OCI-LY7 (cell line): ENCODE measurements around the gene LRCOL1. TPM values are rescaled to one million over a fixed set of nuclear protein-coding genes. Genes with fewer than 3 reads are reported as not detected.

ENCODE experiments used
- BruUV-seq: library from RNA; stranded (reverse); fragments of 400-500 nt; replicated peaks from 2 replicates; lab custom pipeline; 2021; lab: Mats Ljungman, UMichigan
- CTCF ChIA-PET: fragments of 300-600 bp; sonication (Branson Sonifier 250); formaldehyde crosslinking; loops from one replicate; lab custom pipeline; 2022; ENCODE audit warnings: antibody characterized with exemption; ENCODE audit not compliant: unreplicated experiment; lab: Charles Lee
- POLR2A ChIA-PET: fragments of 300-600 bp; sonication (Branson Sonifier 250); formaldehyde crosslinking; loops from one replicate; lab custom pipeline; 2022; ENCODE audit warnings: antibody characterized with exemption; lab: Charles Lee
- DNase-seq: peaks from one replicate; pipeline ENCODE4 v3.0.0-alpha.2; 2015; ENCODE audit warnings: low spot score
- H2AFZ ChIP-seq: fragments of 200-600 bp; sonication (generic), shearing (Covaris generic); 2 replicates; pipeline ENCODE4 v1.6.1; 2014; ENCODE audit warnings: mild to moderate bottlenecking, antibody characterized with exemption, low read length, moderate library complexity
- H3K27ac ChIP-seq: fragments of 200-600 bp; sonication (generic); 2 replicates; pipeline ENCODE4 v1.5.1; 2014; ENCODE audit warnings: mixed run types, low read depth, mild to moderate bottlenecking, moderate library complexity, low read length, inconsistent platforms; ENCODE audit not compliant: poor library complexity, severe bottlenecking
- H3K36me3 ChIP-seq: fragments of 200-600 bp; sonication (generic); 2 replicates; pipeline ENCODE4 v1.6.1; 2014; ENCODE audit warnings: mild to moderate bottlenecking, antibody characterized with exemption, low read length, moderate library complexity, mixed read lengths; ENCODE audit not compliant: insufficient read depth
- H3K4me1 ChIP-seq: fragments of 200-600 bp; sonication (generic); 2 replicates; pipeline ENCODE4 v1.5.1; 2014; ENCODE audit warnings: mild to moderate bottlenecking, low read length; ENCODE audit not compliant: insufficient read depth, poor library complexity, severe bottlenecking
- H3K4me2 ChIP-seq: fragments of 200-600 bp; sonication (generic); 2 replicates; pipeline ENCODE4 v1.6.1; 2014; ENCODE audit warnings: mild to moderate bottlenecking, low read length
- H3K4me3 ChIP-seq: fragments of 200-600 bp; sonication (generic); 2 replicates; pipeline ENCODE4 v1.5.1; 2014; ENCODE audit warnings: mild to moderate bottlenecking, low read depth, low read length; ENCODE audit not compliant: poor library complexity, severe bottlenecking
- H3K79me2 ChIP-seq: fragments of 200-600 bp; sonication (generic); 2 replicates; pipeline ENCODE4 v1.6.1; 2016; ENCODE audit warnings: low read depth, mild to moderate bottlenecking, low read length, moderate library complexity, mixed read lengths; ENCODE audit not compliant: insufficient read depth
- H3K9me2 ChIP-seq: fragments of 200-600 bp; sonication (generic); 2 replicates; pipeline ENCODE4 v1.6.1; 2016; ENCODE audit warnings: mild to moderate bottlenecking, low read length, mixed read lengths; ENCODE audit not compliant: insufficient read depth
- H3K9me3 ChIP-seq: fragments of 200-600 bp; sonication (generic); 2 replicates; pipeline ENCODE4 v1.6.1; 2014; ENCODE audit warnings: mild to moderate bottlenecking, mixed run types, low read length, mixed read lengths
- H4K20me1 ChIP-seq: fragments of 200-600 bp; sonication (generic); 2 replicates; pipeline ENCODE4 v1.6.1; 2014; ENCODE audit warnings: mild to moderate bottlenecking, antibody characterized with exemption, low read length, moderate library complexity, mixed read lengths; ENCODE audit not compliant: insufficient read depth
- EZH2phosphoT487 ChIP-seq: fragments of 200-600 bp; sonication (generic); IDR thresholded peaks from 2 replicates; pipeline ENCODE4 v1.6.1; 2018; ENCODE audit warnings: low read depth, borderline replicate concordance, mild to moderate bottlenecking, mixed run types, antibody characterized with exemption, low read length, moderate library complexity, mixed read lengths
- intact Hi-C: fragments of 100-400 bp; cut with micrococcal nuclease; formaldehyde crosslinking; loops from one replicate; pipeline ENCODE4 v1.10.0; 2022; ENCODE audit not compliant: unreplicated experiment
- total RNA-seq, 2 experiments: library from RNA; depleted of rRNA in 1 of 2; stranded (reverse); fragments of >200 nt in 1 of 2; shearing (Covaris generic) in 1 of 2; gene quantifications; 2 replicates each; pipeline ENCODE4 v1.2.3, GENCODE V29; 2014 to 2022
- TF ChIP-seq, protein P1 (sequence below): fragments of 200-600 bp; sonication (generic); conservative IDR thresholded peaks from 2 replicates; pipeline ENCODE4 v1.5.1; 2014; ENCODE audit warnings: mild to moderate bottlenecking, antibody characterized with exemption, low read length, moderate library complexity, mixed read lengths

The LRCOL1 gene
- total RNA-seq, 2 experiments from 2014 or later, result not detected

DNA sequence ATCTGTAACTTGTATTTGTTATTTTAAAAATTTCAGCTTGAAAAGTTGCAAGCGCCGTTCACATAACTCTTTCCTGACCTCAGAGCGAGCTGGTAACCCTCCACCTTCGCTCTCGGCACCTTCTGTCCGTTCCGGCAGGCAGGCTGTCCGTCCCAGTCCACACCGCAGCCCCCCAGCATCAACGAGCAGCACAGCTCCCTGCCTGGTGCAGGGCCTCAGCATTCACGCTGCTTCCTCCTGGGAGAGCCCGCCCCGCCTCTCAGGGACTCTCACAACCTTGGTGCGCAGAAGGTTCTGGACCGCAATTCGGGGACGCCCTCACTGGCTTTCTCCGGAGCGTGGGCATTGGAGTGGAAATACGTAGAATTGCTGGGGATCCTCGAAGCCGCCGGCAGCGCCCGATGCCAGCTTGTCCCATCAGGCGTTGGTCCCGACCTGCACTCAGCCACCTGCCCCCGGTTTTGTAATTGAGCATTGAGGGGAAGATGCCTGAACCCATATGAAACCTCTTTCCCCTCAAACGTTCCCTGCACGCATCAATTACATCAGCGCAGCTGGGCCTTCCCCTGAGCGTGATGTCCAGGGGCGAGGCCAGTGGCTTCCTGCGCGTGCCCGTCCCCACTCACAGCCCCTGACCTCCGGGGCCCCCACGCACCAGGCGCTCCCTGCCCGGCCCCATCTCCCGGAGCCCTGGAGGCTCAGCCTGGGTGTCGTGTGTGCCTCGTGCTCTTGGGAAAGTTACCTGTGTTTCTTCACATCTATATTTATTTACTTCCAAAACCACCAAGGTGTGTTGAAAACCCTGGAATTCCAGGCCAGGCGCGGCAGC, 19.1 kb downstream of the LRCOL1 start:
- POLR2A ChIA-PET, result interaction anchor here (0.6 kb wide), 1 partner anchor 109 kb away, joined by 4 read pairs; no protein-coding TSS in a partner anchor
- DNase-seq, result no peak
- Histone ChIP-seq H3K9me2 (no peaks in the 10 kb centered on the region), H3K4me2 (no peak overlapping the region), H3K36me3 (no peaks in the 10 kb centered on the region), H3K27ac (no peak overlapping the region), H3K4me1 (no peaks in the 10 kb centered on the region), H3K9me3 (no peaks in the 10 kb centered on the region), H4K20me1 (no peaks in the 10 kb centered on the region), H2AFZ (no peak overlapping the region), H3K79me2 (no peaks in the 10 kb centered on the region), H3K4me3 (no peak overlapping the region)
- intact Hi-C loops, result no loop called here
- CTCF ChIA-PET, result no interaction called here
- TF ChIP-seq EZH2phosphoT487, result no peak
- TF ChIP-seq, protein P1, sequence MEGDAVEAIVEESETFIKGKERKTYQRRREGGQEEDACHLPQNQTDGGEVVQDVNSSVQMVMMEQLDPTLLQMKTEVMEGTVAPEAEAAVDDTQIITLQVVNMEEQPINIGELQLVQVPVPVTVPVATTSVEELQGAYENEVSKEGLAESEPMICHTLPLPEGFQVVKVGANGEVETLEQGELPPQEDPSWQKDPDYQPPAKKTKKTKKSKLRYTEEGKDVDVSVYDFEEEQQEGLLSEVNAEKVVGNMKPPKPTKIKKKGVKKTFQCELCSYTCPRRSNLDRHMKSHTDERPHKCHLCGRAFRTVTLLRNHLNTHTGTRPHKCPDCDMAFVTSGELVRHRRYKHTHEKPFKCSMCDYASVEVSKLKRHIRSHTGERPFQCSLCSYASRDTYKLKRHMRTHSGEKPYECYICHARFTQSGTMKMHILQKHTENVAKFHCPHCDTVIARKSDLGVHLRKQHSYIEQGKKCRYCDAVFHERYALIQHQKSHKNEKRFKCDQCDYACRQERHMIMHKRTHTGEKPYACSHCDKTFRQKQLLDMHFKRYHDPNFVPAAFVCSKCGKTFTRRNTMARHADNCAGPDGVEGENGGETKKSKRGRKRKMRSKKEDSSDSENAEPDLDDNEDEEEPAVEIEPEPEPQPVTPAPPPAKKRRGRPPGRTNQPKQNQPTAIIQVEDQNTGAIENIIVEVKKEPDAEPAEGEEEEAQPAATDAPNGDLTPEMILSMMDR, result no peak
- BruUV-seq, result no TSS peak

DNA sequence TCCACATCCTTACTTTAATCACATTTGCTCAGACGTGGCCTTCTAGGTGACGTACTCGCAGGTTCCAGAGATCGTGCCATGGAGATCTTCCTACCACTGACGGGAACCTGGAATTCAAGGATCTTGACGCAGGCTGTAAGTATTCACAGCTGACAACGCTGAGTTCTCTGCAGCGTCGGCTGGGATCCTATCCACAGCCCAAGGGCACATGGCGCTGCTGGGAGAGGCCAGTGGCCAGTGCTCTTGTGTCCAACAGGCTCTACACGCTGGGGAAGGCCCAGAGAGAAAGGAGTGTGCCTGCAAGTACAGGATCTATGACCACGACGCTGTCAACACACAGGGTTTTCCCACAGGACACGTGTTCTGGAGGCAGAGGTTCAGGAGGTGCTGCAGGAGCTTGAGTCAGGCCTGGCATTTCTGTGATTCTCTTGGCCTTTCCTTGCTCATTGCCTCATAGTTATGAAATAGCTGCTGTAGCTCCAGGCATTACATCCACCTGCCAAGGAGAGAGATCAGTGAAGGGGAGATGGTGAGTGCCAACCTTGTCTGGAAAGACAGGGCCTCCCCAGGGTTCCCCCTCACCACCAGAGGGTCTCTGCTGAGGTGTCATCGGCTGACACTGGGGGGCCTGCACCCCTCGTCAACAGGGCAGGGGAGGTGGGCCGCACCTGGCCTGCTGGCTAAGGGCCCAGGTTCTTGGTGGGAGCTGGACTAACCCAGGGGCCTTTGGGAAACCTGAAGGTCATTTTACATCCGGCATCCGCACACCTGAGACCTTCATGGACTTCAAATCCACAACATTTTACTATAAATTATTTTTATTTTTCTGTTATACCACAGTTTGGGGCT, 21.3 kb downstream of the LRCOL1 start:
- no TSS peak for BruUV-seq
- Histone ChIP-seq H3K9me3 (no peaks in the 10 kb centered on the region), H4K20me1 (no peaks in the 10 kb centered on the region), H3K4me3 (no peak overlapping the region), H3K36me3 (no peaks in the 10 kb centered on the region), H3K79me2 (no peaks in the 10 kb centered on the region), H3K4me2 (no peak overlapping the region), H3K9me2 (no peaks in the 10 kb centered on the region), H3K27ac (no peak overlapping the region), H3K4me1 (no peaks in the 10 kb centered on the region), H2AFZ (no peak overlapping the region)
- POLR2A ChIA-PET, result interaction anchor here (0.6 kb wide), 1 partner anchor 44 kb away, joined by 6 read pairs; no protein-coding TSS in a partner anchor
- DNase-seq, result no peak
- intact Hi-C loops, result no loop called here
- CTCF ChIA-PET, result no interaction called here
- no peak for TF ChIP-seq EZH2phosphoT487
- TF ChIP-seq, protein P1, result no peak
